A673 (cell line): ENCODE data around the gene TCF7L1. TPM values are rescaled to one million over a fixed set of nuclear protein-coding genes. Genes with fewer than 3 reads are reported as not detected.

Source experiments
- BruUV-seq: library from RNA; stranded (reverse); fragments of 400-500 nt; replicated peaks from 2 replicates; lab custom pipeline; 2021; lab: Mats Ljungman, UMichigan
- CTCF ChIA-PET: fragments of 300-600 bp; sonication (Branson Sonifier 250); formaldehyde crosslinking; loops from one replicate; lab custom pipeline; 2022; ENCODE audit warnings: antibody characterized with exemption; lab: Charles Lee
- POLR2A ChIA-PET: fragments of 300-600 bp; sonication (Branson Sonifier 250); formaldehyde crosslinking; loops from one replicate; lab custom pipeline; 2022; ENCODE audit warnings: antibody characterized with exemption; ENCODE audit not compliant: low non-redundant PET; lab: Charles Lee
- DNase-seq: peaks from one replicate; pipeline ENCODE4 v3.0.0-alpha.2; 2015; ENCODE audit warnings: low spot score
- H3K27ac ChIP-seq: fragments of 200-600 bp; sonication (generic); 2 replicates; pipeline ENCODE4 v1.5.1; 2016; ENCODE audit warnings: mixed run types, low read depth, mild to moderate bottlenecking, mixed read lengths, antibody characterized with exemption, low read length; ENCODE audit not compliant: poor library complexity, severe bottlenecking
- H3K27me3 ChIP-seq: fragments of 200-600 bp; sonication (generic); replicated peaks from 2 replicates; pipeline ENCODE4 v1.6.1; 2017; ENCODE audit warnings: mixed run types, low read depth, mild to moderate bottlenecking, mixed read lengths, antibody characterized with exemption, low read length; ENCODE audit not compliant: insufficient read depth, poor library complexity
- H3K36me3 ChIP-seq: fragments of 200-600 bp; sonication (generic); 2 replicates; pipeline ENCODE4 v1.6.1; 2016; ENCODE audit warnings: mixed run types, mild to moderate bottlenecking, mixed read lengths, antibody characterized with exemption, low read length; ENCODE audit not compliant: insufficient read depth, poor library complexity, severe bottlenecking
- H3K4me1 ChIP-seq: fragments of 200-600 bp; sonication (generic); 2 replicates; pipeline ENCODE4 v1.6.1; 2017; ENCODE audit warnings: mixed run types, mild to moderate bottlenecking, mixed read lengths, antibody characterized with exemption, low read length; ENCODE audit not compliant: insufficient read depth, poor library complexity, severe bottlenecking
- H3K4me3 ChIP-seq: fragments of 200-600 bp; sonication (generic); 2 replicates; pipeline ENCODE4 v1.5.1; 2016; ENCODE audit warnings: low read depth, mixed run types, mild to moderate bottlenecking, mixed read lengths, low read length; ENCODE audit not compliant: poor library complexity, severe bottlenecking
- H3K9me3 ChIP-seq: fragments of 200-600 bp; sonication (generic); 2 replicates; pipeline ENCODE4 v1.6.1; 2016; ENCODE audit warnings: mixed run types, low read depth, mild to moderate bottlenecking, mixed read lengths, antibody characterized with exemption, low read length; ENCODE audit not compliant: poor library complexity, severe bottlenecking
- CTCF ChIP-seq: fragments of 300-800, 200-600 bp; sonication (generic); conservative IDR thresholded peaks from 2 replicates; pipeline ENCODE4 v1.5.1; 2017; ENCODE audit warnings: low read depth, mild to moderate bottlenecking, antibody characterized with exemption, low read length, moderate library complexity, mixed read lengths
- EZH2 ChIP-seq: fragments of 200-600 bp; sonication (generic); IDR thresholded peaks from 2 replicates; pipeline ENCODE4 v1.6.1; 2017; ENCODE audit warnings: borderline replicate concordance, low read depth, mild to moderate bottlenecking, mixed read lengths, antibody characterized with exemption, low read length; ENCODE audit not compliant: poor library complexity, severe bottlenecking
- intact Hi-C: fragments of 100-400 bp; cut with micrococcal nuclease; formaldehyde crosslinking; loops from one replicate; pipeline ENCODE4 v1.10.0; 2022; ENCODE audit not compliant: unreplicated experiment
- total RNA-seq: library from RNA; stranded (reverse); gene quantifications from 2 replicates; pipeline ENCODE4 v1.2.3, GENCODE V29; 2021

TCF7L1 gene
- total RNA-seq, 1 experiment from 2014 or later: 21.9 TPM

DNA sequence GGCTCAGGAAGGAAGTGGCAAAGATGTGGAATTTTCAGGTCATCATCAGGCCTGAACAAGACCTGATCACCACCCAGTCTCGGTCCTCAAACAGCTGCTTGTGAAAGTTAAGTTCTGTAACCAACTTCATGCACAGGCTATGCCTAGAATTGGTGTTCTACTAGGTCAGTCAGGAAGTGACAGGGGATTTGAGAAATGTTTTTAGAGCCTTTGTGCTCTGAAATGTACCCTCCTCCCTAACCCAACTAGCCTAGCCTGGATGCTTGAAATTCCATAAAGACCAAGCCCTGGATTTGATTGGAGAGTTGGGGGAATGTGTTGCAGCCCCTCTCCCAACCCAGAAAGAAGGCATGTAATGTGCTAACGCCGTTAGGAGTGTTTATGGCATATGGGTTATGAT, 131.3 kb downstream of the TCF7L1 start:
- H3K36me3 ChIP-seq: no peaks in the 10 kb centered on the region
- H3K27me3 ChIP-seq: no peaks in the 10 kb centered on the region
- no peaks in the 10 kb centered on the region for H3K9me3 ChIP-seq
- DNase-seq: peak; percentile 55
- POLR2A ChIA-PET: no interaction called here
- intact Hi-C loops: no loop called here
- CTCF ChIA-PET: interaction anchor here (0.5 kb wide), 2 partner anchors 132 to 134 kb away, joined by 3 to 5 read pairs; no protein-coding TSS in a partner anchor
- peaks cover 31% of the 10 kb centered on the region for H3K4me1 ChIP-seq
- TF ChIP-seq EZH2 (no peak), CTCF (no peak)
- BruUV-seq: no TSS peak
- H3K27ac ChIP-seq: peak overlapping the region; percentile 43
- H3K4me3 ChIP-seq: no peak overlapping the region

DNA sequence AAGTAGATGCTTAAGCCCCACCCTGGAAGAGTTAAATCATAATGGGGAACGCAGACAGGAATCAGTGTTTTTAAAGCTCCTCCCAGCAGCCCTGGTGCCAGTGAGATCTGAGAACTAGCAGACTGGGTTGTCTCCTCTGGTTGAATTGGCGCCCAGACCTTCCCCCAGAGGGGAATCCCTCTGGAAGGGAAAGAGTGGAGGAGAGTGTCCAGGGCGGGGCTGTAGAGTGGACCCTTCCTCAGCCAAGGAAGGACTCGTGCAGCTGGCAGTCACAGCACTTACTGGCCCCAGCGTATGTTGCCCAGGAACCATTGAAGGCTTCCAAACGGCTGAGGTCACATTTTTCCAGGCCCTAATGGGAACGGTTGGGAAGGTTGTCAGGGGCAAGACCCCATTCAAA, 132.1 kb downstream of the TCF7L1 start:
- no peak for DNase-seq
- Histone ChIP-seq H3K27me3 (no peaks in the 10 kb centered on the region), H3K9me3 (no peaks in the 10 kb centered on the region), H3K27ac (peak overlapping the region; percentile 41), H3K4me1 (peaks cover 33% of the 10 kb centered on the region), H3K4me3 (no peak overlapping the region), H3K36me3 (no peaks in the 10 kb centered on the region)
- no TSS peak for BruUV-seq
- CTCF ChIA-PET: interaction anchor here (0.5 to 0.6 kb wide), 2 partner anchors 74 to 133 kb away, joined by 3 to 14 read pairs; no protein-coding TSS in a partner anchor
- TF ChIP-seq CTCF (no peak), EZH2 (no peak)
- intact Hi-C loops: no loop called here
- POLR2A ChIA-PET: no interaction called here

GRCh38 chr2:85266146-85267041, 133.2 kb downstream of the TCF7L1 start:
- Histone ChIP-seq H3K27ac (no peak overlapping the region), H3K4me3 (no peak overlapping the region), H3K4me1 (peaks cover 33% of the 10 kb centered on the region), H3K36me3 (no peaks in the 10 kb centered on the region), H3K9me3 (no peaks in the 10 kb centered on the region), H3K27me3 (no peaks in the 10 kb centered on the region)
- peak; percentile 98 for TF ChIP-seq CTCF
- no peak for TF ChIP-seq EZH2
- POLR2A ChIA-PET: no interaction called here
- DNase-seq: peak; percentile 58
- no TSS peak for BruUV-seq
- CTCF ChIA-PET: interaction anchor here (0.8 to 1.6 kb wide), 5 partner anchors 11 to 249 kb away, joined by 3 to 13 read pairs (median 5); no protein-coding TSS in a partner anchor
- intact Hi-C loops: no loop called here
